ENCODE results near the gene SLC8B1. TPM values are rescaled to one million over a fixed set of nuclear protein-coding genes. Genes with fewer than 3 reads are reported as not detected.
"Not testable (repeated sequence)": the region's sequence is repeated elsewhere in the genome, so short reads cannot be mapped to it uniquely, and the experiment has no call there.

SLC8B1 gene
- polyA plus RNA-seq, 1 donor from 2014 or later: 1.1 TPM

- H3K79me2 ChIP-seq (replicated peaks; ENCODE audit: insufficient read depth, low read length); H2AFZ ChIP-seq (ENCODE audit: low read depth, low read length); H3K4me2 ChIP-seq (ENCODE audit: low read length): not testable (repeated sequence)
These were observed 19.3 kb upstream of the SLC8B1 start for GRCh38 chr12:113354192-113354591.

GRCh38 chr12:113351089-113351488, 16.2 kb upstream of the SLC8B1 start:
- Histone ChIP-seq H3F3A (ENCODE audit: insufficient read depth, low read length, poor library complexity, severe bottlenecking) (no peaks in the 10 kb centered on the region), H3K4me3 (ENCODE audit: low read length) (no peak overlapping the region), H3K9me3 (ENCODE audit: low read length) (no peaks in the 10 kb centered on the region), H3K36me3 (ENCODE audit: insufficient read depth, low read length) (no peaks in the 10 kb centered on the region), H3K9ac (ENCODE audit: low read length) (no peak overlapping the region), H3K4me2 (ENCODE audit: low read length) (no peak overlapping the region), H4K20me1 (ENCODE audit: insufficient read depth) (no peaks in the 10 kb centered on the region), H3K79me2 (replicated peaks; ENCODE audit: insufficient read depth, low read length) (no peaks in the 10 kb centered on the region), H3K27me3 (ENCODE audit: insufficient read depth, low read depth, low read length) (no peaks in the 10 kb centered on the region), H2AFZ (ENCODE audit: low read depth, low read length) (no peak overlapping the region), H3K27ac (ENCODE audit: low read length) (no peak overlapping the region), H3K9me2 (ENCODE audit: insufficient read depth, low read length) (no peaks in the 10 kb centered on the region)
- TF ChIP-seq REST (IDR thresholded peaks at IDR 0.05; ENCODE audit: borderline replicate concordance) (no peak), RAD21 (conservative IDR thresholded peaks at IDR 0.05) (no peak), TAF1 (IDR thresholded peaks at IDR 0.05; ENCODE audit: low read depth) (no peak), EP300 (conservative IDR thresholded peaks at IDR 0.05; ENCODE audit: poor library complexity, severe bottlenecking) (no peak), SMC3 (conservative IDR thresholded peaks at IDR 0.05; ENCODE audit: poor library complexity) (no peak), MXI1 (conservative IDR thresholded peaks at IDR 0.05; ENCODE audit: poor library complexity, severe bottlenecking) (no peak), EZH2 (IDR thresholded peaks at IDR 0.05; ENCODE audit: borderline replicate concordance, insufficient read depth, low read length, poor library complexity, severe bottlenecking) (no peak), CTCF (IDR thresholded peaks at IDR 0.05; ENCODE audit: poor library complexity, severe bottlenecking) (no peak), POLR2AphosphoS5 (IDR thresholded peaks at IDR 0.05) (no peak)

More at GRCh38 chr12:113354192-113354591, 19.3 kb upstream of the SLC8B1 start:
- H3K9me2 ChIP-seq (ENCODE audit: insufficient read depth, low read length); H3K27ac ChIP-seq (ENCODE audit: low read length); H3K27me3 ChIP-seq (ENCODE audit: insufficient read depth, low read depth, low read length); H3K4me3 ChIP-seq (ENCODE audit: low read length); H3K9me3 ChIP-seq (ENCODE audit: low read length); H4K20me1 ChIP-seq (ENCODE audit: insufficient read depth); H3F3A ChIP-seq (ENCODE audit: insufficient read depth, low read length, poor library complexity, severe bottlenecking); H3K36me3 ChIP-seq (ENCODE audit: insufficient read depth, low read length); H3K9ac ChIP-seq (ENCODE audit: low read length): not testable (repeated sequence)

Measured in neural cell (in vitro differentiated cells).